K562 (cell line): ENCODE measurements around the gene INPP4B. TPM values are rescaled to one million over a fixed set of nuclear protein-coding genes. Genes with fewer than 3 reads are reported as not detected.

ENCODE experiments used
- ATAC-seq: fragments of 200-7000 bp; cut with Tn5 transposase; 3 replicates; pipeline ENCODE4 v1.9.1; 2020; ENCODE audit warnings: moderate library complexity
- BruUV-seq: library from RNA; stranded (reverse); fragments of 400-500 nt; replicated peaks from 2 replicates; lab custom pipeline; 2021; lab: Mats Ljungman, UMichigan
- CTCF ChIA-PET: fragments of 300-600 bp; formaldehyde crosslinking; extraction: SDS; loops from one replicate; lab custom pipeline; 2021; ENCODE audit warnings: low intra/inter-chr PET ratio; lab: Yijun Ruan, JAX
- POLR2A ChIA-PET: fragments of 300-600, 350-650 bp; sonication (Branson Sonifier 250); formaldehyde crosslinking; extraction: SDS; loops from one replicate; lab custom pipeline; 2021; ENCODE audit warnings: antibody characterized with exemption, inconsistent platforms; lab: Yijun Ruan, JAX
- DNase-seq, 4 experiments: peaks; one replicate each; pipeline versions ENCODE4 v3.0.0 to v3.0.0-alpha.2; 2011 to 2018; ENCODE audit warnings: low spot score in 3 of 4, mixed read lengths in 3 of 4; ENCODE audit errors: extremely low read depth in 1 of 4
- FAIRE-seq: peaks from 2 replicates; lab custom pipeline; 2011; peaks lifted over from hg19 to GRCh38; lab: Jason Lieb, UNC
- H2AFZ ChIP-seq: 2 replicates; pipeline ENCODE4 v1.6.0; 2011; ENCODE audit warnings: low read depth, low read length, control low read depth, inconsistent platforms
- H3K27ac ChIP-seq: fragments of 200-600 bp; 3 replicates; pipeline ENCODE4 v1.8.0; 2011; ENCODE audit warnings: low read depth, mild to moderate bottlenecking, control low read depth, inconsistent platforms, low read length, moderate library complexity, mixed read lengths; ENCODE audit errors: extremely low read depth
- H3K27me3 ChIP-seq, 2 experiments: fragments of 300-600 bp in 1 of 2; 2 replicates in 1 of 2; 3 replicates in 1 of 2; pipeline versions ENCODE4 v1.6.0 to v1.8.0; 2011; ENCODE audit warnings: inconsistent platforms in 2 of 2, low read length in 2 of 2, mild to moderate bottlenecking in 1 of 2, mixed read lengths in 1 of 2, moderate library complexity in 1 of 2; ENCODE audit not compliant: control insufficient read depth in 2 of 2, insufficient read depth in 2 of 2
- H3K36me3 ChIP-seq: fragments of 300-600 bp; 3 replicates; pipeline ENCODE4 v1.8.0; 2011; ENCODE audit warnings: mild to moderate bottlenecking, low read length, inconsistent platforms; ENCODE audit not compliant: control insufficient read depth, insufficient read depth
- H3K4me1 ChIP-seq, 2 experiments: fragments of 200-600 bp in 1 of 2; replicated peaks in 1 of 2; 2 replicates in 1 of 2; 3 replicates in 1 of 2; pipeline versions ENCODE4 v1.5.1 to v1.8.0; 2011; ENCODE audit warnings: inconsistent platforms in 2 of 2, low read length in 2 of 2, mild to moderate bottlenecking in 1 of 2, mixed read lengths in 1 of 2, moderate library complexity in 1 of 2; ENCODE audit not compliant: control insufficient read depth in 2 of 2, insufficient read depth in 2 of 2
- H3K4me2 ChIP-seq: 2 replicates; pipeline ENCODE4 v1.6.1; 2011; ENCODE audit warnings: low read length, control low read depth, inconsistent platforms, mixed read lengths; ENCODE audit not compliant: insufficient read depth
- H3K4me3 ChIP-seq: fragments of 200-600 bp; sonication (generic), shearing (Covaris generic); 2 replicates; pipeline ENCODE4 v1.5.1; 2016; ENCODE audit warnings: control low read depth, inconsistent platforms
- H3K79me2 ChIP-seq: fragments of 200-600 bp; 3 replicates; pipeline ENCODE4 v1.8.0; 2011; ENCODE audit warnings: low read length, inconsistent platforms; ENCODE audit not compliant: control insufficient read depth, insufficient read depth
- H3K9ac ChIP-seq, 2 experiments: 2 replicates each; pipeline versions ENCODE4 v1.6.0 to v1.6.1; 2011; ENCODE audit warnings: low read depth in 2 of 2, low read length in 2 of 2, control low read depth in 1 of 2, inconsistent platforms in 1 of 2, mild to moderate bottlenecking in 1 of 2, mixed read lengths in 1 of 2; ENCODE audit not compliant: insufficient read depth in 1 of 2
- H3K9me1 ChIP-seq: one replicate; pipeline ENCODE4 v1.6.0; 2011; ENCODE audit warnings: inconsistent platforms, mild to moderate bottlenecking, low read length, moderate library complexity; ENCODE audit not compliant: control insufficient read depth, insufficient read depth
- H3K9me3 ChIP-seq: replicated peaks from 2 replicates; pipeline ENCODE4 v1.5.1; 2011; ENCODE audit warnings: low read depth, low read length, inconsistent platforms; ENCODE audit not compliant: control insufficient read depth, insufficient read depth
- H4K20me1 ChIP-seq: replicated peaks from 2 replicates; pipeline ENCODE4 v1.6.1; 2011; ENCODE audit warnings: low read length, inconsistent platforms, mixed read lengths; ENCODE audit not compliant: control insufficient read depth, insufficient read depth
- BRCA1 ChIP-seq, 2 experiments: fragments of 450-650 bp in 1 of 2; sonication (generic) in 1 of 2; formaldehyde crosslinking in 1 of 2; IDR thresholded peaks; 2 replicates each; pipeline versions ENCODE4 v1.5.0 to v1.6.1; 2017 to 2020; ENCODE audit warnings: mild to moderate bottlenecking in 1 of 2, missing genetic modification reagents in 1 of 2
- CBFA2T3 ChIP-seq: fragments of 450-650 bp; IDR thresholded peaks from 2 replicates; pipeline ENCODE4 v1.6.1; 2017
- FOXJ2 ChIP-seq: fragments of 200-800 bp; sonication (Bioruptor generic); IDR thresholded peaks from 2 replicates; pipeline ENCODE4 v1.6.1; 2016; ENCODE audit warnings: missing genetic modification characterization, missing compliant biosample characterization
- HCFC1 ChIP-seq: IDR thresholded peaks from 2 replicates; pipeline ENCODE4 v1.6.1; 2012; ENCODE audit warnings: low read depth, low read length, improper control_type of control experiment
- NFE2 ChIP-seq: IDR thresholded peaks from 2 replicates; pipeline ENCODE4 v1.6.1; 2014; ENCODE audit warnings: antibody characterized with exemption, low read depth
- NFIC ChIP-seq: fragments of 450-650 bp; IDR thresholded peaks from 2 replicates; pipeline ENCODE4 v1.6.1; 2017; ENCODE audit warnings: mild to moderate bottlenecking, inconsistent platforms
- NR2F6 ChIP-seq: fragments of 450-650 bp; formaldehyde crosslinking; IDR thresholded peaks from 2 replicates; pipeline ENCODE4 v1.4.0; 2020; ENCODE audit warnings: mild to moderate bottlenecking
- PCBP1 ChIP-seq: fragments of 200-400 bp; formaldehyde crosslinking; IDR thresholded peaks from 2 replicates; pipeline ENCODE4 v1.6.1; 2018; ENCODE audit warnings: mild to moderate bottlenecking, low read depth, low read length; ENCODE audit not compliant: poor library complexity, severe bottlenecking
- REST ChIP-seq, 2 experiments: fragments of 450-650 bp; formaldehyde crosslinking in 1 of 2; IDR thresholded peaks; 2 replicates each; pipeline versions ENCODE4 v1.4.0 to v1.6.1; 2014 to 2020; ENCODE audit warnings: mild to moderate bottlenecking in 2 of 2, borderline replicate concordance in 1 of 2, low read depth in 1 of 2
- RHOXF2B ChIP-seq: fragments of 250-450 bp; sonication (Bioruptor Pico); conservative IDR thresholded peaks from 2 replicates; pipeline ENCODE4 v1.5.1; 2021
- SMC3 ChIP-seq: conservative IDR thresholded peaks from 2 replicates; pipeline ENCODE4 v1.6.1; 2011; ENCODE audit warnings: low read depth, low read length, improper control_type of control experiment; ENCODE audit not compliant: insufficient read depth
- ZNF175 ChIP-seq: fragments of 200-800 bp; sonication (Bioruptor generic); IDR thresholded peaks from 2 replicates; pipeline ENCODE4 v1.6.1; 2016; ENCODE audit warnings: low read depth, mild to moderate bottlenecking, missing genetic modification characterization, missing compliant biosample characterization
- WGBS: fragments of 100-300 bp; shearing (Covaris generic); methylation state at CpG from one replicate; pipeline ENCODE4 v1.1.6; 2016; ENCODE audit warnings: low coverage, mixed read lengths; ENCODE audit not compliant: insufficient coverage; ENCODE audit errors: missing lambda C conversion rate; 5-methylcytosine and 5-hydroxymethylcytosine counted together
- in situ Hi-C: fragments of 300-500 bp; cut with MboI; formaldehyde crosslinking; loops from 4 replicates; pipeline ENCODE4 v1.15.0; 2018; ENCODE audit warnings: inconsistent platforms, mixed read lengths
- intact Hi-C: fragments of 100-400 bp; cut with micrococcal nuclease; formaldehyde crosslinking; loops from 2 replicates; pipeline ENCODE4 v1.14.2; 2022
- polyA plus RNA-seq, 8 experiments: library from polyadenylated mRNA; depleted of rRNA in 4 of 8; stranded (reverse) in 5 of 8; unstranded in 3 of 8; fragments of >200 nt; fragmentation: Nextera tagmentation in 2 of 8; fragmentation: Illumina TruSeq in 1 of 8; extraction: Ambion mirVana in 2 of 8; extraction: Trizol in 1 of 8; gene quantifications; 2 replicates each; pipeline versions ENCODE4 v1.2.1 to v1.2.3, GENCODE V29; 2011 to 2014; ENCODE audit warnings: inconsistent platforms in 1 of 8, missing spikeins in 1 of 8
- total RNA-seq, 7 experiments: library from RNA; depleted of rRNA in 6 of 7; stranded (reverse); fragments of >200 nt in 6 of 7; fragmentation: Illumina TruSeq in 2 of 7; extraction: Trizol in 2 of 7; gene quantifications; 2 replicates each; pipeline versions ENCODE4 v1.2.1 to v1.2.3, GENCODE V29; 2011 to 2021; ENCODE audit warnings: low replicate concordance in 1 of 7
- TF ChIP-seq, protein P1 (sequence below): fragments of 450-650 bp; IDR thresholded peaks from 2 replicates; pipeline ENCODE4 v1.6.1; 2016; ENCODE audit warnings: antibody characterized with exemption

The INPP4B gene
- total and polyA plus RNA-seq, 9 of the 15 experiments (the other 6 are each of a cell fraction or from before 2014, with no cell fraction given) = 0.04 to 0.11 TPM; not detected in 7

GRCh38 chr4:142274137-142274536 lies 572.0 kb downstream of the INPP4B start:
- TF ChIP-seq NR2F6 (CRISPR knock-in tag) (no peak), BRCA1 (IDR thresholded peaks at IDR 0.05) (no peak), BRCA1 (CRISPR knock-in tag; IDR thresholded peaks at IDR 0.05) (no peak), SMC3 (no peak), PCBP1 (no peak), NFIC (no peak), CBFA2T3 (no peak), REST (IDR thresholded peaks at IDR 0.05; ENCODE audit: borderline replicate concordance) (no peak), REST (CRISPR knock-in tag; IDR thresholded peaks at IDR 0.05; ENCODE audit: low read depth) (no peak), FOXJ2 (tag) (no peak), HCFC1 (no peak), RHOXF2B (no peak), NFE2 (no peak), ZNF175 (CRISPR knock-in tag) (no peak)
- TF ChIP-seq, protein P1, sequence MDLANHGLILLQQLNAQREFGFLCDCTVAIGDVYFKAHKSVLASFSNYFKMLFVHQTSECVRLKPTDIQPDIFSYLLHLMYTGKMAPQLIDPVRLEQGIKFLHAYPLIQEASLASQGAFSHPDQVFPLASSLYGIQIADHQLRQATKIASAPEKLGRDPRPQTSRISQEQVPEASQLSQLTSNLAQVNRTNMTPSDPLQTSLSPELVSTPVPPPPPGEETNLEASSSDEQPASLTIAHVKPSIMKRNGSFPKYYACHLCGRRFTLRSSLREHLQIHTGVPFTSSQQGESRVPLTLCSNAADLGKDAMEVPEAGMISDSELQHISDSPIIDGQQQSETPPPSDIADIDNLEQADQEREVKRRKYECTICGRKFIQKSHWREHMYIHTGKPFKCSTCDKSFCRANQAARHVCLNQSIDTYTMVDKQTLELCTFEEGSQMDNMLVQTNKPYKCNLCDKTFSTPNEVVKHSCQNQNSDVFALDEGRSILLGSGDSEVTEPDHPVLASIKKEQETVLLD = no peak
- Histone ChIP-seq H3K9me3 (no peaks in the 10 kb centered on the region), H3K79me2 (no peaks in the 10 kb centered on the region), H3K36me3 (no peaks in the 10 kb centered on the region), H3K4me2 (no peak overlapping the region), H3K27ac (no peak overlapping the region), H3K9ac (no peak overlapping the region), H3K27me3 (no peaks in the 10 kb centered on the region), H3K4me1 (no peaks in the 10 kb centered on the region), H3K9me1 (no peaks in the 10 kb centered on the region), H4K20me1 (no peaks in the 10 kb centered on the region), H2AFZ (no peak overlapping the region), H3K4me3 (no peak overlapping the region)
- CTCF ChIA-PET = no interaction called here
- intact Hi-C loops = no loop called here
- POLR2A ChIA-PET = no interaction called here
- DNase-seq = no peak
- 0% methylated on average over 1 of the region's 1 CpG for WGBS
- no peak for FAIRE-seq
- no TSS peak for BruUV-seq
- in situ Hi-C loops = no loop called here
- no peak for ATAC-seq
